HG02588 (cell line): Measurements from ENCODE around the gene C2orf81.
"Not testable (repeated sequence)": the region's sequence is repeated elsewhere in the genome, so short reads cannot be mapped to it uniquely, and the experiment has no call there.

Experiments used
- ATAC-seq: cut with Tn5 transposase; IDR thresholded peaks from one replicate; pipeline ENCODE4 v1.9.1; 2021; ENCODE audit warnings: mild to moderate bottlenecking, moderate library complexity; ENCODE audit not compliant: unreplicated experiment

The C2orf81 gene

DNA sequence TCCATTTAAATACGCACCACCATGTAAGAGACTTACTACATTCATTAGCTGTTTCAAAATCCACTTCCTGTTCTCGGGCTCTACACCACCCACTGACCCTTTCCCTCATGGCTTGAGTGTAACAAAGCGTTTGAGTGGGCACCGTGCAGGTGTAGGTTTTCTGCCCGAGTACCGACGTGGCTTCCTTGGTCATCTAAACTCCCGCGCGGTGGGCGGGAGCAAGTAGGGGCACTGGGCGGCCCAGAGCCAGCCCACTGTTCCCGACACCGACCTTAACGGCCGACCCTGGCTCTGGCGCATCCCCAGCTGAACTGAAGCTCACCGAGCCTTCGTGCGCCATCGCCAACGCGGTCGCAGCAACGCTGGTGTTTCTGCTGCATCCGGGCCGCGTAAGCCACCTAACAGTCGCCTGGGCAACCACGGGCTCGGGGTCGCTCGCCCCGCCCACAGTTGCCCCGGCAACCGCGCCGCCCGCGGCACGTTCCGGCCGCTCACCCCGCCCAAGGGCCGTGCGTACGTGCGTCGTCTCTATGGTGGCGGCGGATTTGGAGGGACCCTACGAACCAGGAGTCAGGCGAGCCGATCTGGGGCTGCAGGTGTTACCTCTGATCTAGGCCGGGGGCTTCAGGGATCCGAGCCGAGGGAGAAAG, at the start of gene C2orf81, which contains the start of gene WDR54:
Gene C2orf81, minus strand, starts transcription at position 399 of the 650 bp plus-strand sequence. Its CDS starts 59 bp downstream, at position 340.
Gene WDR54, plus strand, starts transcription at position 510 of the 650 bp plus-strand sequence. CDS start 424 bp downstream, outside the sequence.
- peak; percentile 90 for ATAC-seq

DNA sequence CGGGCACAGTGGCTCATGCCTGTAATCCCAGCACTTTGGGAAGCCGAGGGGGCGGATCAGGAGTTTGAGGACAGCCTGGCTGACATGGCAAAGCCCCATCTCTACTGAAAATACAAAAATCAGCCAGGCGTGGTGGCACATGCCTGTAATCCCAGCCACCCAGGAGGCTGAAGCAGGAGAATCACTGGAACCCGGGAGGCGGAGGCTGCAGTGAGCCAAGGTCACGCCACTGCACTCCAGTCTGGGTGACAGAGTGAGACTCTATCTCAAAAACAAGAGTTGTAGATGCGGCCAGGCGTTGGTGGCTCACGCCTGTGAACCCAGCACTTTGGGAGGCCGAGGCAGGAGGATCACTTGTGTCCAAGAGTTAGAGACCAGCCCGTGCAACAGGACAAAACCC, 49.3 kb upstream of the C2orf81 start:
- ATAC-seq: not testable (repeated sequence)

DNA sequence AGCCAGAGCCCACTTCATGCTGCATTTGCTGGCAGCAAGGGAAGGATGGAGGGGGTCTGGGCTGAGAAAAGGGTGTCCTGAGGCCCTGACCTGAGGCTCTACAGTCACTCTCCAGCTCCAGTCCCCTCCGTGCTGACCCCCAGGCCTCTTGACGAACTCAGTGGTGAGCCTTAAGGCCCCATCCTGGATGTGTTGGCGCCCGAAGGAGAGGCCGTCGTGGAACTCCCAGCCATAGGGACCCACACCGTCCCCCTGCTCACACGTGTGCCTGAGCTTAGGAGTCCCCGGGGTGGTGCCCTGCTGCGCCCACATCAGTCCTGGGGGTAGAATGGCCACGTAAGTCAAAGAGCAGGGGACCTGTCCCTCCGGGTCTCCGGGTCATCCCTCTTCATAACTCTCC, 43.0 kb upstream of the C2orf81 start:
- no peak for ATAC-seq

DNA sequence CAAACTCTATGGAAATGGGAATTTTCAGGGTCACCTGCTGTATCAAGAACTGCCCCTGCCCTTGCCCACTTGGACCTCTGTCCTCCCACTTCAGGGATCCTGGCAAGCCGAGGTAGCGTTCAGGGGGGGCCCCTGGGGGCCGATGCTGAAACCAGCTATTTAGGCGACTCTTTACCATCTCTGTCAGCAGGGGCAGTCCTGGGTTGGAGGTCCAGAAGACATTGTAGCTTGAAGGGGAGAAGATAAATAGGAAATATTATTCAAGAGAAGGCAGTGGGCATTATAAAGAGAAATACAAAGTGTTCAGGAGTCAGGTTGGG, 41.3 kb upstream of the C2orf81 start:
- no peak for ATAC-seq

DNA sequence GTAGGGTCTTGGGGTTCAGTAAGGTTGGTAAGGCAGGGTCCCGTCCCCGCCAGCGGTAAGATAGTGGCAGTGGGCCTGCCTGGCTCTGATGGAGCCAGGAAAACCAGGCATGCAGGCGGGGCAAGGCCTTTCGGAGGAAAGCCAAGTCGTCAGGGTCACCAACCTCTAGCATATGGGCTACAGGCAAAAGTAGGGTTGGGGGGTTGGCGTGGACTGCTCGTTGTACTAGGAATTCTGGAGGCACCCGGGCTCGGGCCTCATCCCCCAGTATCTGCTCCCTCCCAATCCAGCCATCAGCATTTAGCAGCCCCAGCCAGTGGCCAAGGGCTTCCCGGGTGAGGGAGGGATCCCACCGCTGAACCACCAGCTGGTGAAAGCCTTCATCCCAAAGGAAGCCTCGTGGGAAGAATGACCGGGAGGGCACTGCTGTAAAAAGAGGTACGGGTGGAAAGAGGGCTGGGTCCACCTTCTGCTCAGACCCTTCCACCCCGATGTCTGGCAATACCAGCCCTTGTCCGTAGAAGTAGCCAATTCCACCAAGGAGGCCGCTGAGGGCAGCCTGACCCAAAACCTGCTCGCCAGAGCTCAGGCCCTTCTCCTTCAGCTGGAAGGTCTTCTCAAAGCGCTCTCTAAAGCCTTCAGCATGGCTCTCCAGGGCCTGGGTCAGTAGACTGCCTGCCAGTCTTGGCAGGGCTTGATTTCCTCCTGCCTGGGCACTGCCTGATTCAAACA, 40.8 kb upstream of the C2orf81 start:
- ATAC-seq: no peak

DNA sequence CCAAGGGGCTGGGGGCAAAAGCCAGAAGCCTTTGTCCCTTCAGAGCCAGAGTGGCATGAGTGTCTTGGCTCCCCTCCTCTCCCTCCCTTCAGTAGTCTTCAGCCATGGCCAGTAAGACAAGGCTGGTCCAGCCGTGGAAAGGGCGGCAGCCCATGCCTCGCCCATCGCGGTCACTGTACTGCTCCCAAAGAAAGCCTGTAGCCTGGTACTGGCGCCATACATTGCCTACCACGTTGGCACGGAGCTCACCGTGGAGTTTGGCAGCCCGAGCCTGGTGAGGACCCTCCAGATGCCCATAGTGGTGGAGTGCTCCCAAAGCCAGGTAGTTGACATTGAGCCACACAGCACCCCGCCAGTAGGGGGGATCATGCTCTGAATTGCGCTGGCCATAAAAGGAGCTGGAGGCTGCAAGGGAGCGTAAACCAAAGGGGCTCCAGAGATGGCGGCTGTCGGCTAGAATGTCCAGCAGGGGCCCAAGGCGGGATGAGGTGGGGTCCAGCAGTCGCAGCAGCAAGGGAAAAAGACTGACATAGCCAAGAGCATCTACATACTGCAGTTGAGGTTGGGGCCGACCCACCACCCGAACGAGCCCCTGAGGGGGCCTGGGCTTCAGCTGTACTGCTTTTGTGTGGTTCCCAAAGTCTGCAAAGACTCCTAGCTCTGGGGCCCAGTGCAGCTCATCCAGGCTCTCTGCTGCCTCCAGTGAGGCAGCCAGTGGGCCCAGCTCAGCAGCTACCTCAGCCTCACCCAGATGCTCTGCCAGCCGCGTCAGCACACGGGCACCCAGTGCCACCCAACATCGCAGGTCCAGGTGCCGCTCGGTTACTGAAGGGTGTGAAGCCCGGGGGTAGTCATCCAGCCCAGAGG, 40.0 kb upstream of the C2orf81 start:
- ATAC-seq: no peak

DNA sequence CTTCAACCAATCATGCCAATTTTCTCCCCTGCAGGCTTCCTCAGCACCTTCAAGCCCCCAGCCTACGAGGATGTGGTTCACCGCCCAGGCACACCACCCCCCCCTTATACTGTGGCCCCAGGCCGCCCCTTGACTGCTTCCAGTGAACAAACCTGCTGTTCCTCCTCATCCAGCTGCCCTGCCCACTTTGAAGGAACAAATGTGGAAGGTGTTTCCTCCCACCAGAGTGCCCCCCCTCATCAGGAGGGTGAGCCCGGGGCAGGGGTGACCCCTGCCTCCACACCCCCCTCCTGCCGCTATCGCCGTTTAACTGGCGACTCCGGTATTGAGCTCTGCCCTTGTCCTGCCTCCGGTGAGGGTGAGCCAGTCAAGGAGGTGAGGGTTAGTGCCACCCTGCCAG, 38.8 kb upstream of the C2orf81 start:
- not testable (repeated sequence) for ATAC-seq

DNA sequence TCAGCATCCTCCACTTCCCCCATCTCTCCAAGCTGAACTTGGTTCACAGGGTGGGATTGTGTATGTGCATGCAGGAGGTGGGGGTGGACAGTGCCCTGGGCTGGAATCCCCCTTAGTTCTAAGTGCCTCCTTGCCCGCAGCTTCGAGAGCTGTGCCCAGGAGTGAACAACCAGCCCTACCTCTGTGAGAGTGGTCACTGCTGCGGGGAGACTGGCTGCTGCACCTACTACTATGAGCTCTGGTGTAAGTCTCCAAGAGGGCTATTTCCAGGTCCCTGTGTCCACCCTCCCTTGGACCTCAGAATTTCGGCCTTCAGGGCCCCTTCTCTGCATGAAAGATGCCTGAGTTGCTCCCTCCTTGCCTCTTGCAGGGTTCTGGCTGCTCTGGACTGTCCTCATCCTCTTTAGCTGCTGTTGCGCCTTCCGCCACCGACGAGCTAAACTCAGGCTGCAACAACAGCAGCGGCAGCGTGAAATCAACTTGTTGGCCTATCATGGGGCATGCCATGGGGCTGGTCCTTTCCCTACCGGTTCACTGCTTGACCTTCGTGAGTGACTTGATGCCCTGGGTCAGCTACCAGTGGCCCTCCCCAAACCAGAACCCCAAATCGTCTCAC, 38.2 kb upstream of the C2orf81 start:
- ATAC-seq: not testable (repeated sequence)

DNA sequence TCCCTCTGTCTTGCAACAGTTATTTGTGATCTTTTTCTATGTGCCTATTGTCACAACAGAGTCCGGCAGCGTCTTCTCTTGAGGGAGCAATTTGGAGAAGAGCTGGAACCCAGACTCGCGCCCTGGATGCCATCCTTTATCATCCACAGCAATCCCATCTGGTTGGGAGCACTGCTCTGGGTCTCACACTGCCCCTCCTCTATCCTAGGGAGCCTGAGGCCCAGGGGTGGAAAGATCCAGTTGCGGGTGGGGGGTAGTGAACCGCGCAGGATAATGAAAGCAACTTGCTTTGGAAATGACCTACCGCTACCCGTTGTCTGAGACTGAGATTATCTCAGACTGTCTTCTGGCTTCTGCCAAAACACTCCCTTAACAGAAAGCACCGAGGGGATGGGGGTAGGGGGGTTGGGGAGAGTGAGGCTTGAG, 37.5 kb upstream of the C2orf81 start:
- ATAC-seq: no peak

DNA sequence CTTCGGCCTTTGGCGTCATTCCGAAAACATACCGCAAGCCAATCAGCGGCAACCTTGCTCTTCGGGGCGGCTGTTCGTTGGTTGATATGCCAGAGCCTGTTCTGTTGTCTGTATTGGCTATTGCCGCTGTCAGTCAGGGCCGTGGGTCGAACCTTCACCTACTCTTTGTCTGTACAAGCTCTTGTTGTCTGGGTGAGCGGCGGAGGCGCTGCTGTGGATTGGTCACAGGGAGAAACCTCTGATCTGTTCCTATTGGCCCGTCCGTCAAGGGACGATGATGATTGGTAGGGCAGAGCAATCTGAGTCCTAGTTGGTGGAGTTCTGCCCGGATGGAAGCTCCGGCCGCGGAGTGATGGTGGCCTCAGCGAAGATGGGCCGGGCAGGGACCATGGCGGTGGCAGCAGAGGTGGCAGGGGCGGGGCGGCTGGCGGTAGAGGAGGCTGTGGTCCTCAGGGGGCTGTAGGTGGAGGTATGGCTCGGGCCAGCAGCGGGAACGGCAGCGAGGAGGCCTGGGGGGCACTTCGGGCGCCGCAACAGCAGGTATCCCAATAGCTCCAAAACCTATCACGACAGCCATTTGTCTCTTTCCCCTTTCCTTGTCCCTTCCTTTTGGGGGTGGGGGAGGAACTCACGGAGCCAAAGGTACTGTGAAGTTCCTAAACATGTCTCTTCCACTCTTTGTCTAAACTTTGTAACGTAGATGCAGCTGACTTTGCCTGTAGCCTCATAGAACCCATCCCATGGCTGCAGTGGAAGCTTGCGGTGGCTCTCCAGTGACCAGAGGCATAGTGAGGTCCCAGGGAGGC, 36.9 kb upstream of the C2orf81 start, which contains the start of gene WBP1:
Gene WBP1, plus strand, starts transcription at position 307 of the 806 bp plus-strand sequence. Its CDS starts 165 bp downstream, at position 472.
- ATAC-seq: peak; percentile 80

DNA sequence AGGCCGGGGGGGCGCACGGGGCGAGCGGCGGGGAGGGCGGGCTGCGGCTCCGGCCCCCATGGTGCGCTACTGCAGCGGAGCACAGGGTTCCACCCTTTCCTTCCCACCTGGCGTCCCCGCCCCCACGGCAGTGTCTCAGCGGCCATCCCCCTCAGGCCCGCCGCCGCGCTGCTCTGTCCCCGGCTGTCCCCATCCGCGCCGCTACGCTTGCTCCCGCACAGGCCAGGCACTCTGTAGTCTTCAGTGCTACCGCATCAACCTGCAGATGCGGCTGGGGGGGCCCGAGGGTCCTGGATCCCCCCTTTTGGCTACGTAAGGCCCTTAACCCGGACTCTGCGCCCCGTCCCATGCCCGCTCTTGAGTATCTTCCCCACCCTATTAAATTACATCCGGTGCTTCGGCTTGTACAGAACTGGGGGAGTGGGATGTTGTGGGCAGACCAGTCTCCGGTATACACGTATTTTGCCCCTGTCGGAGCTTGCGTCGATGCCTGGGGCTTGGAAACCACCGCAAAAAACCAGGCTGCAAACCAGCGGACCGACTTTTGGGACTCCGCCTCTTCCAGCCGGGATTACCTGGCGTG, 36.2 kb upstream of the C2orf81 start:
- ATAC-seq: peak; percentile 28

DNA sequence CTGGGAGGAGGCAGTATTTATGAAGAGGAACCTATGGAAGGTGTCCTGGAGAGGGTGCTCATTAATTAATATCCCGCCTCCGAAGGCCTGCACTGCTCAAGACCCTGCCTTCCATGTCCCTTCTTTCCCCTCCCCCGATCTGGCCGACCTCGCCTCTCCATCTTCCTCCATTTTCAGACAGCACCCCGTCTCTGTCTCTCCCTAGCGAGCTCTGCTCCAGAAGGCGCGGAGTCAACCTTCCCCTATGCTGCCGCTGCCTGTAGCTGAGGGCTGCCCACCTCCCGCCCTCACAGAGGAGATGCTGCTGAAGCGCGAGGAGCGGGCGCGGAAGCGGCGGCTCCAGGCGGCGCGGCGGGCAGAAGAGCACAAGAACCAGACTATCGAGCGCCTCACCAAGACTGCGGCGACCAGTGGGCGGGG, 35.7 kb upstream of the C2orf81 start:
- no peak for ATAC-seq

DNA sequence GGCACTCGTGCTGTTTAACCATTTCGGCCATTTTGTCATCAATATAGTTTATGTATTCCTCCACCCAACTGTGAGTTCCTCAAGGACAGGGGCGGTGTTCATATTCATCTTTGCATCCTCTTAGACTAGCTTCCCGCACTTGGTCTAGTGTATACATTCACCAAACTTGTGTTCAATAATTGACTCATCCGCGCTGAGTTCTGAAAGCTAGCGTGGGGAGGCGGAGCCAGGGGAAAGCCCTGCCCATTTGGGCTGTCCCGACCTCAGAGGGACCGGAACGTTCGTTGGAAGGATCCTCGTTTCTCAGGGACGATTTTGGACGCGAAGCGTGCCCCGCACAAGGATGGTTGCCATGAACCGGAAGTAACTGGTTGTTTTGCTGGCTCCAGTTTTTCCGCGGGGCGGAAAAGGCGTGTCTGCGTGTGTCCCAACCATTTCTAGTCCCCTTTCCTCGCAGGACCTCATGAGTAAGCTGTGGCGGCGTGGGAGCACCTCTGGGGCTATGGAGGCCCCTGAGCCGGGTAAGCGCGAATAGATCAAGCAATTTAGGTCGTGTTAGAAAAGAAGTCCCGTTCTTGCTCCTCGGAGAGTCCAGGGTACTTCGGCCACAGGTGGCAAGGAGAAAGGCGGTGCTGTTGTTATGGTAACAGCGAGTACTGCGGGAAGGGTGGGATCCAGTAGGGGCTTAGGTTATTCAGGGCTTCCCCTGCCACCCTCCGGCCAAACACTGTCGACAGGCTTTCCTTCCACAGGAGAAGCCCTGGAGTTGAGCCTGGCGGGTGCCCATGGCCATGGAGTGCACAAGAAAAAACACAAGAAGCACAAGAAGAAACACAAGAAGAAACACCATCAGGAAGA, 33.5 kb upstream of the C2orf81 start, which contains the start of gene INO80B:
Gene INO80B, plus strand, starts transcription at position 434 of the 858 bp plus-strand sequence. Its CDS starts 30 bp downstream, at position 464.
- peak; percentile 30 for ATAC-seq

DNA sequence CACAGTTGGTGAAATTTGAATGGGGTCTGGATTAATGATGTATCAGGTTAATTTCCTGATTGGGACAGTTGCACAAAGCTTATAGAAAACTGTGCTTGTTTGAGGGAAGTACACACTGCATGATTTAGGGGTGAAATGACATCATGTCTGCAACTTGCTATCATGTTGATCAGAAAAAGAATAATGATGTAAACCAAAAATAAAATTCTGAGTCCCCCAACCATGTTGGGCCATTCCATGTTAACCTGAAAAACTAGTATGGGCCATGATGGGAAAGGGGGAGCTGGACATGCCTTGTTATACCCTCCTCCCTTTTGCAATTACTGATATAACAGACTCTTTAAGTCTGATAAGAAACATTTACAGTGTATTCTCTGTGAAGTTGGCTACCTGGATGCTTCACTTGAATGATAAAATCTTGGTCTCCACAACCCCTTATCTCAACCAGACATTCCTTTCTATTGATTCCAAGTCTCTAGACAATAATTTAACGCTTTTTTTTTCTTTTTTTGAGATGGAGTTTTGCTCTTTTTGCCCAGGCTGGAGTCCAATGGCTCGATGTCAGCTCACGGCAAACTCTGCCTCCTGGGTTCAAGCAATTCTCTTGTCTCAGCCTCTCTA, 29.3 kb upstream of the C2orf81 start:
- ATAC-seq: no peak

DNA sequence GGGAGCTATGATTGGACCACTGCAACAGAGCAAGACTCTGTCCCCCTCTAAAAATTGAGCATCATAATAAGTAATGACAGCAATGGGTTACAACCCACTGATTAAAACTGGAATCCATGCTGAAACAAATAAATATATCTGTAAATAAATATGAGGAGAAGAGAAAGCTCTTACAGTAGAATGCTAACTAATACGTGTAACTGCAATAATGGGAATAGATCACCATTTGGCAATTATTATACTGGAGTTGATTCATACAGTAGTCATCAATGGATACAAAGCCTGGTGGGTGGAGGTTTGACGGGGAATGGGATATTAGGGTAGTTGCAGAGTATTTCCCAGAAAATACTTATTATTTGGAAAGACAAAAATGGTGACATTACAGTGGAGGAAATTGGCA, 27.4 kb upstream of the C2orf81 start:
- no peak for ATAC-seq

DNA sequence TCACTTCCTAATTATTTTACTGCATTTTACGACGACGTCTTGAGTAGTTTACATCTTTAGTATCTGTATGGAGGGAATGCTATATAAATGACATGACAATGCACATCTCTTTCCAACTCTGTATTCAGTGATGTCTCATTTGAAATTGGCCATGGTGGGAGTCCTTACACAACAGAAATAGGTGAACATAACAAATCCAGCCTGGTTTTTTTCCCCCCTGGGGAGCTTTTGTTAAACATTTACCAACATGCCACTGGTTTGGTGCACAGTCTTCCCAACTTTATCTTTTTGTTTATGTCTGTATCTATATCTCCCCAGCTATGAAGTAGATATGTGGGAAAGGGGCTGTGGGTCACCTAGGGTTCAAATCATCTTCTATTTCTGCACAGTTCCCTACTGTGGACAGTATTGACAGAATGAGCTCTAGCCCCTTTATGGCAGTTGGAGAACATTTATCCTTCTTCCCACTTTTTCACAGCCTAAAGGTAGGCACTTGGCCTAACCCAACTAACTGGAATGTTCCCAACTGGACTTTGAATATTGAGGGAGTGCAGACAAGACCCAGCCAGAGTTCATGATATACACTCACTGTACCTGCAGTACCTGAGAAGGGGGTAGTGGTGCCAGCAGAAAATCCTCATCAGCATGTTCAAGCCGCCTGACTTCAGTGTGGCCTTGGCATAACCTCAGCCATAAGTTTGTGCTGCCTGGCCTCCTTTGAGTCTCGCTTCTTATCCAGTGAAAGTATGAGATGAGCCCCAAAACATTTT, 26.0 kb upstream of the C2orf81 start:
- ATAC-seq: no peak
